ENCODE data around the gene TRIM25. TPM values are rescaled to one million over a fixed set of nuclear protein-coding genes. Genes with fewer than 3 reads are reported as not detected.

The TRIM25 gene
- total RNA-seq, 1 donor from 2014 or later, result 22.5 TPM

GRCh38 chr17:56902348-56902747 is 11.5 kb downstream of the TRIM25 start:
- DNase-seq (ENCODE audit: missing footprints) (no peak), ATAC-seq (no peak)
- intact Hi-C loops (cut with DNase I), result no loop called here

GRCh38 chr17:56899403-56899802 is 14.4 kb downstream of the TRIM25 start:
- no peak for DNase-seq (ENCODE audit: missing footprints)
- intact Hi-C loops (cut with DNase I), result no loop called here
- no peak for ATAC-seq

GRCh38 chr17:56898874-56899273 is 15.0 kb downstream of the TRIM25 start:
- no peak for ATAC-seq
- no peak for DNase-seq (ENCODE audit: missing footprints)

GRCh38 chr17:56897646-56898424 is 16.0 kb downstream of the TRIM25 start:
- no peak for ATAC-seq
- intact Hi-C loops (cut with DNase I), result no loop called here
- no peak for DNase-seq (ENCODE audit: missing footprints)

More at GRCh38 chr17:56898874-56899273, 15.0 kb downstream of the TRIM25 start:
- intact Hi-C loops (cut with DNase I), result no loop called here

GRCh38 chr17:56896968-56897359 is 16.9 kb downstream of the TRIM25 start:
- no peak for ATAC-seq
- DNase-seq (ENCODE audit: missing footprints), result no peak
- intact Hi-C loops (cut with DNase I), result no loop called here

- DNase-seq (ENCODE audit: missing footprints) (no peak), ATAC-seq (no peak)
- intact Hi-C loops (cut with DNase I), result no loop called here
Observed at GRCh38 chr17:56896217-56896967, 17.5 kb downstream of the TRIM25 start.

- no peak for DNase-seq (ENCODE audit: missing footprints)
- no peak for ATAC-seq
- intact Hi-C loops (cut with DNase I), result loop anchor here (5.0 kb wide), 1 partner anchor 42 kb away; no protein-coding TSS in a partner anchor
Observed at GRCh38 chr17:56894859-56895455, 18.9 kb downstream of the TRIM25 start.

GRCh38 chr17:56893503-56893902 is 20.3 kb downstream of the TRIM25 start:
- intact Hi-C loops (cut with DNase I), result loop anchor here (5.0 kb wide), 1 partner anchor 44 kb away; no protein-coding TSS in a partner anchor
- DNase-seq (ENCODE audit: missing footprints) (no peak), ATAC-seq (no peak)

- no peak for DNase-seq (ENCODE audit: missing footprints)
- ATAC-seq, result no peak
- intact Hi-C loops (cut with DNase I), result loop anchor here (5.0 kb wide), 1 partner anchor 45 kb away; no protein-coding TSS in a partner anchor
Observed at GRCh38 chr17:56892333-56892732, 21.5 kb downstream of the TRIM25 start.

- peak; percentile 79 for DNase-seq (ENCODE audit: missing footprints)
- no peak for ATAC-seq
- intact Hi-C loops (cut with DNase I), result loop anchor here (5.0 kb wide), 1 partner anchor 46 kb away; no protein-coding TSS in a partner anchor
Observed at GRCh38 chr17:56891751-56892150, 22.1 kb downstream of the TRIM25 start.

GRCh38 chr17:56890906-56891674 is 22.8 kb downstream of the TRIM25 start:
- no peak for DNase-seq (ENCODE audit: missing footprints)
- intact Hi-C loops (cut with DNase I), result loop anchor here (5.0 kb wide), 1 partner anchor 46 kb away; no protein-coding TSS in a partner anchor
- ATAC-seq, result no peak

GRCh38 chr17:56890390-56890789 is 23.5 kb downstream of the TRIM25 start:
- intact Hi-C loops (cut with DNase I), result loop anchor here (5.0 kb wide), 1 partner anchor 47 kb away; no protein-coding TSS in a partner anchor
- DNase-seq (ENCODE audit: missing footprints) (no peak), ATAC-seq (no peak)

GRCh38 chr17:56887552-56888467 is 26.0 kb downstream of the TRIM25 start:
- intact Hi-C loops (cut with DNase I), result no loop called here

GRCh38 chr17:56887105-56887504 is 26.7 kb downstream of the TRIM25 start:
- intact Hi-C loops (cut with DNase I), result no loop called here
- no peak for ATAC-seq
- no peak for DNase-seq (ENCODE audit: missing footprints)

More at GRCh38 chr17:56887552-56888467, 26.0 kb downstream of the TRIM25 start:
- ATAC-seq, result no peak
- DNase-seq (ENCODE audit: missing footprints), result no peak

- no peak for ATAC-seq
- DNase-seq (ENCODE audit: missing footprints), result no peak
- intact Hi-C loops (cut with DNase I), result no loop called here
Observed at GRCh38 chr17:56886288-56886731, 27.5 kb downstream of the TRIM25 start.

- intact Hi-C loops (cut with DNase I), result no loop called here
- no peak for DNase-seq (ENCODE audit: missing footprints)
- ATAC-seq, result no peak
Observed at GRCh38 chr17:56885312-56885657, 28.6 kb downstream of the TRIM25 start.

GRCh38 chr17:56884483-56885311 is 29.2 kb downstream of the TRIM25 start:
- DNase-seq (ENCODE audit: missing footprints) (no peak), ATAC-seq (no peak)
- intact Hi-C loops (cut with DNase I), result no loop called here

Data from Right ventricle myocardium inferior (tissue), 1 donor.